ENCODE data around the gene MRLN. TPM values are rescaled to one million over a fixed set of nuclear protein-coding genes. Genes with fewer than 3 reads are reported as not detected.
A peak's percentile ranks its signal among the peaks of the same experiment; 100 is the strongest.

Gene MRLN
- total RNA-seq, 1 donor from 2014 or later = not detected

GRCh38 chr10:59711871-59712494, 41.3 kb downstream of the MRLN start:
- DNase-seq (no peak), ATAC-seq (ENCODE audit: poor library complexity) (no peak)
- intact Hi-C loops (cut with DNase I) = no loop called here

- DNase-seq (peak; percentile 69), ATAC-seq (ENCODE audit: poor library complexity) (peak; percentile 96)
- intact Hi-C loops (cut with DNase I) = no loop called here
Measured at GRCh38 chr10:59709395-59710125, 43.7 kb downstream of the MRLN start, which contains the start of gene SLC16A9. SLC16A9 (minus strand) TSS chr10:59709850; CDS start chr10:59684291, 25,559 bp downstream.

- DNase-seq = peak; percentile 46
- ATAC-seq (ENCODE audit: poor library complexity) = peak; percentile 66
- intact Hi-C loops (cut with DNase I) = no loop called here
Measured at GRCh38 chr10:59708816-59709394, 44.4 kb downstream of the MRLN start.

- DNase-seq = no peak
- ATAC-seq (ENCODE audit: poor library complexity) = no peak
- intact Hi-C loops (cut with DNase I) = no loop called here
Measured at GRCh38 chr10:59706851-59707797, 46.1 kb downstream of the MRLN start.

GRCh38 chr10:59705931-59706330, 47.3 kb downstream of the MRLN start:
- no peak for ATAC-seq (ENCODE audit: poor library complexity)
- intact Hi-C loops (cut with DNase I) = no loop called here
- no peak for DNase-seq

- intact Hi-C loops (cut with DNase I) = no loop called here
Measured at GRCh38 chr10:59704630-59705029, 48.6 kb downstream of the MRLN start.

GRCh38 chr10:59702347-59702746, 50.9 kb downstream of the MRLN start:
- intact Hi-C loops (cut with DNase I) = no loop called here
- DNase-seq = no peak
- ATAC-seq (ENCODE audit: poor library complexity) = no peak

More at GRCh38 chr10:59704630-59705029, 48.6 kb downstream of the MRLN start:
- no peak for ATAC-seq (ENCODE audit: poor library complexity)
- no peak for DNase-seq

GRCh38 chr10:59700709-59701108, 52.5 kb downstream of the MRLN start:
- ATAC-seq (ENCODE audit: poor library complexity) (no peak), DNase-seq (no peak)
- intact Hi-C loops (cut with DNase I) = no loop called here

- intact Hi-C loops (cut with DNase I) = no loop called here
Measured at GRCh38 chr10:59698326-59698725, 54.9 kb downstream of the MRLN start.

GRCh38 chr10:59695637-59696036, 57.6 kb downstream of the MRLN start:
- ATAC-seq (ENCODE audit: poor library complexity) = no peak
- intact Hi-C loops (cut with DNase I) = no loop called here

More at GRCh38 chr10:59698326-59698725, 54.9 kb downstream of the MRLN start:
- no peak for ATAC-seq (ENCODE audit: poor library complexity)
- DNase-seq = no peak

GRCh38 chr10:59694936-59695335, 58.3 kb downstream of the MRLN start:
- ATAC-seq (ENCODE audit: poor library complexity) (no peak), DNase-seq (no peak)
- intact Hi-C loops (cut with DNase I) = no loop called here

More at GRCh38 chr10:59695637-59696036, 57.6 kb downstream of the MRLN start:
- DNase-seq = no peak

GRCh38 chr10:59692113-59692512, 61.1 kb downstream of the MRLN start:
- DNase-seq (no peak), ATAC-seq (ENCODE audit: poor library complexity) (no peak)
- intact Hi-C loops (cut with DNase I) = no loop called here

GRCh38 chr10:59688921-59689351, 64.3 kb downstream of the MRLN start:
- no peak for DNase-seq
- intact Hi-C loops (cut with DNase I) = no loop called here
- no peak for ATAC-seq (ENCODE audit: poor library complexity)

GRCh38 chr10:59687657-59688056, 65.6 kb downstream of the MRLN start:
- DNase-seq = no peak
- ATAC-seq (ENCODE audit: poor library complexity) = no peak
- intact Hi-C loops (cut with DNase I) = no loop called here

Other genes with a start within 250 kb of the MRLN start
- gene SLC16A9, start 43.6 kb downstream of the MRLN start, total RNA-seq = 0.48 TPM
- gene CCDC6, start 153.1 kb upstream of the MRLN start, total RNA-seq = 15.0 TPM

Data from Right ventricle myocardium superior (tissue), 1 donor.